Right lobe of liver (tissue), 6 donors: ENCODE data around the gene RALGAPA2. TPM values are rescaled to one million over a fixed set of nuclear protein-coding genes. Genes with fewer than 3 reads are reported as not detected.
A peak's percentile ranks its signal among the peaks of the same experiment; 100 is the strongest.

Source experiments
- ATAC-seq, 4 donors: fragments of 200-7000 bp; cut with Tn5 transposase; one replicate each; pipeline ENCODE4 v1.9.1; 2020; ENCODE audit warnings: mild to moderate bottlenecking in 4 of 4, moderate library complexity in 4 of 4
- DNase-seq, 3 donors: peaks; one replicate each; pipeline ENCODE4 v3.0.0-alpha.2; 2020
- H3K27ac ChIP-seq, 3 donors: fragments of 200-600 bp; one replicate each; pipeline ENCODE4 v1.8.0; 2022
- H3K27me3 ChIP-seq, 2 donors: fragments of 200-600 bp; one replicate each; pipeline ENCODE4 v1.8.0; 2022
- H3K36me3 ChIP-seq, 4 donors: fragments of 200-600 bp; sonication (generic) in 1 of 4; one replicate each; pipeline versions ENCODE4 v1.5.1 to v1.8.0; 2017 to 2022; ENCODE audit warnings: control low read depth in 1 of 4
- H3K4me1 ChIP-seq, 4 donors: fragments of 200-600 bp; sonication (generic) in 1 of 4; one replicate each; pipeline versions ENCODE4 v1.5.1 to v1.8.0; 2017 to 2022; ENCODE audit warnings: control low read depth in 1 of 4
- H3K4me3 ChIP-seq, 3 donors: fragments of 200-600 bp; one replicate each; pipeline ENCODE4 v1.8.0; 2022
- H3K9me3 ChIP-seq, 4 donors: fragments of 200-600 bp; sonication (generic) in 1 of 4; one replicate each; pipeline versions ENCODE4 v1.5.1 to v1.8.0; 2017 to 2022; ENCODE audit warnings: control low read depth in 1 of 4
- POLR2A ChIP-seq: fragments of 450-650 bp; IDR thresholded peaks from one replicate; pipeline ENCODE4 v1.6.1; 2017; ENCODE audit warnings: antibody characterized with exemption, mild to moderate bottlenecking
- WGBS: methylation state at CpG from one replicate; pipeline ENCODE4 v1.1.6; 2018; ENCODE audit warnings: low coverage, low lambda C conversion rate; ENCODE audit not compliant: insufficient coverage; ENCODE audit errors: missing lambda C conversion rate; 5-methylcytosine and 5-hydroxymethylcytosine counted together
- intact Hi-C, 2 donors: fragments of 100-400 bp; cut with DNase I; formaldehyde crosslinking; loops; one replicate each; pipeline versions ENCODE4 v1.11.2 to v1.14.1; 2022
- total RNA-seq, 6 experiments: library from RNA; depleted of rRNA in 2 of 6; stranded (reverse); fragments of >200 nt in 2 of 6; fragmentation: NEBNext Ultra II Directional in 3 of 6; extraction: Animal tissue kit (Norgen Biotek cat#: 25700) in 3 of 6; gene quantifications; one replicate each; pipeline versions ENCODE4 v1.1.0 to v1.2.4, GENCODE V29; 2016 to 2023
- TF ChIP-seq, protein P1 (sequence below), 4 donors: fragments of 200-600 bp in 3 of 4; fragments of 450-650 bp in 1 of 4; IDR thresholded peaks; one replicate each; pipeline versions ENCODE4 v1.5.1 to v1.8.0; 2016 to 2022; ENCODE audit warnings: antibody characterized with exemption in 4 of 4, mild to moderate bottlenecking in 2 of 4
- donor health status: DM: no; HTN: yes; CAD: no.
- donor health status: DM: no; HTN: no; CAD: no.
- donor health status: DM: no; HTN: no; CAD: no.
- donor health status: DM: no; HTN: yes; CAD: no.
- donor health status: DM: no; HTN: yes; CAD: no.

The RALGAPA2 gene
- total RNA-seq, 6 experiments from 2014 or later: 38.3 to 76.7 (median 62.7) TPM

DNA sequence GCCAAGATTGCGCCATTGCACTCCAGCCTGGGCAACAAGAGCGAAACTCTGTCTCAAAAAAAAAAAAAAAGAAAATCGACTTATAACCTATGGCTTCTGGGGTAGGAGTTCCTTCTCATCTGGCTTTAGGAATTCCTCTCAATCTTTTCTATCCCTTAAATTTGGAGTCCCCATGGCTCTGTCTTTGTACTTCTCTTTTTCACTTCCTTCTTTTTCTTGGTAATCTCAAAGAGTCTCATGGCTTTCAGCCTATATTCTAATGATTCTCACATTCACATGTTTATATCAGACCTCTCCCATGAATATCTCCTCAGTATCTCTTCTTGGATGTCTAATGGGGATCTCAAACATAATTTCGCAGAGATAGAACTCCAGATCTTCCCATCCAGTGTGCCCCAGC is 42.8 kb upstream of the RALGAPA2 start:
- intact Hi-C loops: no loop called here
- no peak for DNase-seq
- WGBS: 69% methylated on average over 3 of the region's 4 CpGs
- Histone ChIP-seq H3K4me3 (no peak overlapping the region), H3K4me1 (peaks cover 0 to 39% (median 15%) of the 10 kb centered on the region in 4 donors), H3K27me3 (no peaks in the 10 kb centered on the region), H3K9me3 (no peaks in the 10 kb centered on the region), H3K27ac (peak overlapping the region in 2 of 3 donors; percentile 3 to 5), H3K36me3 (no peaks in the 10 kb centered on the region)
- TF ChIP-seq, protein P1, sequence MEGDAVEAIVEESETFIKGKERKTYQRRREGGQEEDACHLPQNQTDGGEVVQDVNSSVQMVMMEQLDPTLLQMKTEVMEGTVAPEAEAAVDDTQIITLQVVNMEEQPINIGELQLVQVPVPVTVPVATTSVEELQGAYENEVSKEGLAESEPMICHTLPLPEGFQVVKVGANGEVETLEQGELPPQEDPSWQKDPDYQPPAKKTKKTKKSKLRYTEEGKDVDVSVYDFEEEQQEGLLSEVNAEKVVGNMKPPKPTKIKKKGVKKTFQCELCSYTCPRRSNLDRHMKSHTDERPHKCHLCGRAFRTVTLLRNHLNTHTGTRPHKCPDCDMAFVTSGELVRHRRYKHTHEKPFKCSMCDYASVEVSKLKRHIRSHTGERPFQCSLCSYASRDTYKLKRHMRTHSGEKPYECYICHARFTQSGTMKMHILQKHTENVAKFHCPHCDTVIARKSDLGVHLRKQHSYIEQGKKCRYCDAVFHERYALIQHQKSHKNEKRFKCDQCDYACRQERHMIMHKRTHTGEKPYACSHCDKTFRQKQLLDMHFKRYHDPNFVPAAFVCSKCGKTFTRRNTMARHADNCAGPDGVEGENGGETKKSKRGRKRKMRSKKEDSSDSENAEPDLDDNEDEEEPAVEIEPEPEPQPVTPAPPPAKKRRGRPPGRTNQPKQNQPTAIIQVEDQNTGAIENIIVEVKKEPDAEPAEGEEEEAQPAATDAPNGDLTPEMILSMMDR (IDR thresholded peaks at IDR 0.05): no peak
- ATAC-seq: no peak

DNA sequence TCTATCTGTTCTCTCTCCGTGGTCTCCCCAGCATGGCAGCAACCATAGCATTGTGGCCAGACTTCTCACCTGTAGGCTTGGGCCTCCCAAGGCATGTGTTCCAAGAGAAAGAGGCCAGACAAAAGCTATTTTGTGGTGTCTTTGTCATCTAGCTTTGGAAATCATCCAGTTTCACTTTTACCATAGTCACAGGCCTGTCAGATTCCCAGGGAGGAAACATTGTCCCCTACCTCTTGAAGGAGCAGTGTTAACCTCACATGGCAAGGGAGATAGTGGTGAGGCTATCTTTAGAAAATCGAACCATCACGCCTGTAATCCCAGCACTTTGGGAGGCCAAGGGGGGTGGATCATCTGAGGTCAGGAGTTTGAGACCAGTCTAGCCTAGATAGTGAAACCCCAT is 42.3 kb upstream of the RALGAPA2 start:
- 84% methylated on average over 3 of the region's 3 CpGs for WGBS
- intact Hi-C loops: no loop called here
- no peak for DNase-seq
- H3K4me1 ChIP-seq: peaks cover 0 to 34% (median 13%) of the 10 kb centered on the region in 4 donors
- H3K27ac ChIP-seq: no peak overlapping the region
- H3K9me3 ChIP-seq: no peaks in the 10 kb centered on the region
- no peaks in the 10 kb centered on the region for H3K36me3 ChIP-seq
- no peak overlapping the region for H3K4me3 ChIP-seq
- TF ChIP-seq, protein P1 (IDR thresholded peaks at IDR 0.05): no peak
- no peak for TF ChIP-seq POLR2A
- H3K27me3 ChIP-seq: no peaks in the 10 kb centered on the region
- ATAC-seq: no peak

DNA sequence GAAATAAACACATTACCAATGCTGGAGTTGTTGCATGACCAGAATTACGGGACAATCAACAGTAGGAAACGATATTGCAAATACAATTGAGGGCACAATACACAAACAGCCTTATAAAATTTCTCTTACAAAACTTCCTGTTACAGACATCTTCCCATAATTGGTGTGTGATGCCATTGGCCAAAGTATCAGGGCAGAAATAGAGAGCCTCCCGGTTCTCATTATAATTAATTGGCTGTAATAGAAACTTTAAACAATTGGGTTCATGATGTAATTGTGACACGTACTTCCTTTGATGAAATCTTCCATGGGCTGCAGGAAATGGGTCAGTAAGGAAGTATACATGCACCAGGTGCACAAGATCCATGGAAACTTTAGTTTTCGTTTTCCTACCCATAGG is 40.3 kb upstream of the RALGAPA2 start:
- peak in 1 of 4 donors; percentile 23 for ATAC-seq
- Histone ChIP-seq H3K27me3 (no peaks in the 10 kb centered on the region), H3K27ac (no peak overlapping the region), H3K4me1 (peaks cover 0 to 16% (median 4%) of the 10 kb centered on the region in 4 donors), H3K4me3 (no peak overlapping the region), H3K9me3 (no peaks in the 10 kb centered on the region), H3K36me3 (no peaks in the 10 kb centered on the region)
- WGBS: 62% methylated on average over 5 of the region's 5 CpGs
- TF ChIP-seq, protein P1 (IDR thresholded peaks at IDR 0.05): no peak
- no peak for TF ChIP-seq POLR2A
- intact Hi-C loops: no loop called here
- DNase-seq: no peak

DNA sequence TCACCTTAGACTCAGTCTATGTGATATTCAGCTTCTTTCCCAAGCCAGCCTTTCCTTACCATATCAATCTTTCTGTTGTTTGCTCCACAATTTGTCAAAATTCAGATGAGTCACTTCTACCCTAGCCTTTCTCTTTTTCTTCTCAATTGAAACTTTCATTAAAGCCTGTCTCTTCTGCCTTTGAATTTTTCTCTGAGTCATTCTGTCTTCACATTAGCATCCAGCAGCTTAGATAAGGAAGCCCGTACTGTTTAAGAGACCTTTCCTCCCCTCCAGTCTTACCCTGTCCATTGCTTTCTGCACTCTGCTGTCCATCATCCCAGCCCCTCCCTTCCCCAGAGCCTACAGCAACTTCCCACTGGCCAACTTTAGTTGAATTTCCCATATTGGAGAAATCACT is 34.9 kb upstream of the RALGAPA2 start:
- no peak for ATAC-seq
- 58% methylated on average over 1 of the region's 1 CpG for WGBS
- Histone ChIP-seq H3K27me3 (no peaks in the 10 kb centered on the region), H3K36me3 (no peaks in the 10 kb centered on the region), H3K27ac (no peak overlapping the region), H3K4me3 (no peak overlapping the region), H3K9me3 (no peaks in the 10 kb centered on the region), H3K4me1 (peaks cover 0 to 27% (median 12%) of the 10 kb centered on the region in 4 donors)
- no peak for DNase-seq
- TF ChIP-seq POLR2A: no peak
- TF ChIP-seq, protein P1 (IDR thresholded peaks at IDR 0.05): no peak
- intact Hi-C loops: no loop called here

DNA sequence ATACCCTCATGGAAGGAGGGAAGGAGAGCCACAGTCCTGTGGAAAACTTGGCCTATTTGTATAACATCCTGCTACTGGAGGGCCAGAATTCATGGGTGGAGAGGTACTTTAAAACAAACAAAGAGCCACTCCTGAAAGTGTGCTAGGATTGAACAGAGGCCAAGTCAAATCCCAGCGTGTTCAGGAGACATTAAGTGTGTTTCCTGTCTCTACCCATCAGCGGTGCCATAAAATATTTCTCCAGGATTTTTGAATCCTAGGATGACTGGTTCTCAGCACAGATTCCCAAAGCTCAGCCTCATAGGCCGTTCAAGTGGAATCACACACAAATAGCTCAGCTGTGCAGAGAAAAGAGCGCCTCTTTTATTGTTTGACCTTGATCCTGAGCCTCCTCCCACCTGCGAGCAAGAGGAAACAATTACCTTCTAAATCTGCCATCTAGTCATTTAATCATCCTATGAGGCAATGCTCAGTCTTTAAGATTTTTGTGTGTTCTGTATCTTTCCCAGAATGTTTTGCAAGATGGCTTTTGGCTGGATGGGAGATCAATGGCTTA is 31.8 kb upstream of the RALGAPA2 start:
- DNase-seq (no peak), ATAC-seq (peak in 2 of 4 donors; percentile 24 to 58)
- H3K27me3 ChIP-seq: no peaks in the 10 kb centered on the region
- WGBS: 49% methylated on average over 5 of the region's 5 CpGs
- intact Hi-C loops: no loop called here
- no peak overlapping the region for H3K4me3 ChIP-seq
- TF ChIP-seq POLR2A: no peak
- TF ChIP-seq, protein P1 (IDR thresholded peaks at IDR 0.05): no peak
- peak overlapping the region; percentile 71 to 83 (median 80) for H3K27ac ChIP-seq
- no peaks in the 10 kb centered on the region for H3K36me3 ChIP-seq
- peaks cover 0 to 46% (median 22%) of the 10 kb centered on the region in 4 donors for H3K4me1 ChIP-seq
- no peaks in the 10 kb centered on the region for H3K9me3 ChIP-seq
